Testis (tissue), 3 donors: ENCODE measurements around the gene ANO6. TPM values are rescaled to one million over a fixed set of nuclear protein-coding genes. Genes with fewer than 3 reads are reported as not detected.
A peak's percentile ranks its signal among the peaks of the same experiment; 100 is the strongest.
"Not testable (repeated sequence)": the region's sequence is repeated elsewhere in the genome, so short reads cannot be mapped to it uniquely, and the experiment has no call there.

ENCODE experiments used
- DNase-seq: peaks from one replicate; pipeline ENCODE4 v3.0.0-alpha.2; 2019
- H3K27ac ChIP-seq, 2 donors: fragments of 200-600 bp; sonication (generic); one replicate each; pipeline ENCODE4 v1.5.1; 2019
- H3K27me3 ChIP-seq: fragments of 200-600 bp; sonication (generic); one replicate; pipeline ENCODE4 v1.5.1; 2019
- H3K36me3 ChIP-seq: fragments of 200-600 bp; sonication (generic); one replicate; pipeline ENCODE4 v1.5.1; 2017; ENCODE audit warnings: low read depth; ENCODE audit errors: missing control alignments
- H3K4me1 ChIP-seq: fragments of 200-600 bp; sonication (generic); one replicate; pipeline ENCODE4 v1.5.1; 2019
- H3K4me3 ChIP-seq, 2 donors: fragments of 200-600 bp; sonication (generic); one replicate each; pipeline ENCODE4 v1.5.1; 2017 to 2019
- H3K9me3 ChIP-seq: fragments of 200-600 bp; sonication (generic); one replicate; pipeline ENCODE4 v1.5.1; 2017
- CTCF ChIP-seq, 3 experiments: fragments of 450-650 bp in 2 of 3; fragments of 200-600 bp in 1 of 3; sonication (generic) in 1 of 3; IDR thresholded peaks; one replicate each; pipeline ENCODE4 v1.5.1; 2016 to 2019; ENCODE audit warnings: antibody characterized with exemption in 3 of 3, mild to moderate bottlenecking in 2 of 3, moderate library complexity in 1 of 3
- POLR2A ChIP-seq: fragments of 450-650 bp; IDR thresholded peaks from one replicate; pipeline ENCODE4 v1.6.1; 2017; ENCODE audit warnings: antibody characterized with exemption, mild to moderate bottlenecking, moderate library complexity
- WGBS, 2 donors: methylation state at CpG; one replicate each; pipeline ENCODE4 v1.1.5; 2018; 5-methylcytosine and 5-hydroxymethylcytosine counted together
- intact Hi-C: fragments of 100-400 bp; cut with DNase I; formaldehyde crosslinking; loops from one replicate; pipeline ENCODE4 v1.15.1; 2023; ENCODE audit warnings: low total_unique reads
- polyA plus RNA-seq: library from polyadenylated mRNA; stranded (reverse); fragments of 350-450 nt; fragmentation: Illumina TruSeq; extraction: RNeasy Lipid Tissue Mini Kit (QIAGEN cat#74804); gene quantifications from one replicate; pipeline ENCODE4 v1.2.3, GENCODE V29; 2014; ENCODE audit warnings: low read depth, low replicate concordance; ENCODE audit not compliant: insufficient read depth
- total RNA-seq, 2 donors: library from RNA; depleted of rRNA; stranded (reverse); fragments of >200 nt; gene quantifications; one replicate each; pipeline ENCODE4 v1.2.3, GENCODE V29; 2016

ANO6 gene
- total and polyA plus RNA-seq, 3 donors from 2014 or later, result 33.1 to 75.7 (median 58.0) TPM

- peak overlapping the region in 1 of 2 donors; percentile 35 for H3K27ac ChIP-seq
- H3K27me3 ChIP-seq, result no peaks in the 10 kb centered on the region
- no peak overlapping the region for H3K4me3 ChIP-seq
- TF ChIP-seq POLR2A (no peak), CTCF (IDR thresholded peaks at IDR 0.05) (no peak)
- DNase-seq, result no peak
- H3K9me3 ChIP-seq, result no peaks in the 10 kb centered on the region
- H3K36me3 ChIP-seq, result no peaks in the 10 kb centered on the region
- peaks cover 11% of the 10 kb centered on the region for H3K4me1 ChIP-seq
- WGBS, 2 donors, result 61 to 75% methylated on average over 6 of the region's 6 CpGs
- intact Hi-C loops, result no loop called here
Observed at GRCh38 chr12:45257185-45257930, 41.5 kb downstream of the ANO6 start.

GRCh38 chr12:45259675-45260074, 43.8 kb downstream of the ANO6 start:
- Histone ChIP-seq H3K27me3 (no peaks in the 10 kb centered on the region), H3K9me3 (no peaks in the 10 kb centered on the region), H3K27ac (no peak overlapping the region), H3K36me3 (no peaks in the 10 kb centered on the region), H3K4me3 (no peak overlapping the region), H3K4me1 (peaks cover 25% of the 10 kb centered on the region)
- 50 to 51% methylated on average over 3 of the region's 3 CpGs for WGBS, 2 donors
- no peak for TF ChIP-seq POLR2A
- DNase-seq, result no peak
- intact Hi-C loops, result no loop called here

GRCh38 chr12:45260104-45260815, 44.4 kb downstream of the ANO6 start:
- no peak overlapping the region for H3K27ac ChIP-seq
- H3K9me3 ChIP-seq, result no peaks in the 10 kb centered on the region
- no peak overlapping the region for H3K4me3 ChIP-seq
- H3K4me1 ChIP-seq, result peaks cover 25% of the 10 kb centered on the region
- H3K27me3 ChIP-seq, result no peaks in the 10 kb centered on the region
- TF ChIP-seq CTCF (IDR thresholded peaks at IDR 0.05) (no peak), POLR2A (no peak)
- 64 to 68% methylated on average over 5 of the region's 5 CpGs for WGBS, 2 donors
- DNase-seq, result no peak
- no peaks in the 10 kb centered on the region for H3K36me3 ChIP-seq
- intact Hi-C loops, result no loop called here

- Histone ChIP-seq H3K4me1 (peaks cover 25% of the 10 kb centered on the region), H3K4me3 (no peak overlapping the region), H3K27me3 (no peaks in the 10 kb centered on the region), H3K9me3 (no peaks in the 10 kb centered on the region), H3K36me3 (no peaks in the 10 kb centered on the region), H3K27ac (no peak overlapping the region)
- intact Hi-C loops, result no loop called here
- TF ChIP-seq POLR2A, result no peak
- TF ChIP-seq CTCF (IDR thresholded peaks at IDR 0.05), result no peak
- DNase-seq, result no peak
- 87 to 88% methylated on average over 4 of the region's 4 CpGs for WGBS, 2 donors
Observed at GRCh38 chr12:45260854-45261253, 45.0 kb downstream of the ANO6 start.

GRCh38 chr12:45262185-45262584, 46.3 kb downstream of the ANO6 start:
- H3K36me3 ChIP-seq, H3K9me3 ChIP-seq, DNase-seq, H3K27me3 ChIP-seq, H3K4me3 ChIP-seq, intact Hi-C loops, H3K27ac ChIP-seq: not testable (repeated sequence)
- WGBS, 2 donors, result 95% methylated on average over 8 of the region's 8 CpGs
- H3K4me1 ChIP-seq, result peaks cover 23% of the 10 kb centered on the region
